ENCODE data around the gene NEB.

Gene NEB

DNA sequence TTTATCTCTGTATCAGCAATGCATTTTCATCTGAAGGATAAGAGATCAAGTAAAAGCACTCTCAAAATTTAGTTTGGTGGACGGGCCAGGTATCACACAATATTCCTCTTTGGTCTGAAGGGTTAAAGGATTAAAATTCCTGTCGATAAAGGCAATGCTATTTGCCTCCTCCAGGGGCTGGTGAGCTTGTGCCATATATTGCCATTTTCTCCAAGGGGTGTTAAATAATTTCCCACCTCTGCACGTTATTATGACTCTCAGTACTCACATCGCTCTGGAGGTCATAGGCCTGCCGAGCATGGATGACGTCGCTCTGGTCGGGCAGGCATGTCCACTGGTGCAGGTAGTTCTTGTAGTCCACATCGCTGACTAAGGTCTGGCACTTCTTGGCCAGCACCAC lies 94.2 kb downstream of the NEB start:
- Histone ChIP-seq H3K27ac (ENCODE audit: low read depth, low read length) (no peak overlapping the region), H3K9me3 (ENCODE audit: control insufficient read depth in 1 of 2, low read length in 2 of 2) (peaks cover 0 to 3% of the 10 kb centered on the region in 2 donors), H3K4me1 (ENCODE audit: control insufficient read depth in 1 of 2, insufficient read depth in 2 of 2, low read length in 2 of 2) (peaks cover 10 to 12% of the 10 kb centered on the region in 2 donors), H3K4me3 (ENCODE audit: low read depth in 1 of 2, low read length in 2 of 2) (no peak overlapping the region), H3K9ac (ENCODE audit: low read depth in 1 of 2, low read length in 2 of 2) (no peak overlapping the region), H3K27me3 (ENCODE audit: control insufficient read depth in 1 of 2, insufficient read depth in 2 of 2, low read length in 2 of 2) (no peaks in the 10 kb centered on the region), H3K36me3 (ENCODE audit: control insufficient read depth in 1 of 2, insufficient read depth in 2 of 2, low read length in 2 of 2) (no peaks in the 10 kb centered on the region)

DNA sequence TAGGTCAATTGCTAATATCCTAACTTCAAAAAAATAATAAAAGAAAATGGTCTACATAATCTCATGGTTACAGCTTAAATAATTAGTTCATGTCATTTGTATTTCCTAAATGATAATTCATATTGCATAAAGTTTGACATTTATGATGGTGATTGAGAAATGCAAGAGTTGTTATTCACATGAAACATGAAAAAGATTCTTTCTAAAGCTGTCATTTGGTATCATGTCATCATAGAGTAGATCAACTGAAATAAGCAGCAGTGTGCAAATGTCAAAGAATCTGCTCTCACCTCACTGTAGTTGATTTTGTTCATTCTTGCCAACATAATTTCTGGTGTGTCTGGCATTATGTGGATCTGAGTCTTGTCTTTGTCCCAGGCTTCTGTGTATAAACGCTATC lies 95.3 kb downstream of the NEB start:
- H3K27ac ChIP-seq (ENCODE audit: low read depth, low read length), result no peak overlapping the region
- H3K9me3 ChIP-seq (ENCODE audit: control insufficient read depth in 1 of 2, low read length in 2 of 2), result peaks cover 0 to 8% of the 10 kb centered on the region in 2 donors
- H3K4me1 ChIP-seq (ENCODE audit: control insufficient read depth in 1 of 2, insufficient read depth in 2 of 2, low read length in 2 of 2), result peaks cover 10 to 12% of the 10 kb centered on the region in 2 donors
- no peaks in the 10 kb centered on the region for H3K27me3 ChIP-seq (ENCODE audit: control insufficient read depth in 1 of 2, insufficient read depth in 2 of 2, low read length in 2 of 2)
- H3K36me3 ChIP-seq (ENCODE audit: control insufficient read depth in 1 of 2, insufficient read depth in 2 of 2, low read length in 2 of 2), result no peaks in the 10 kb centered on the region
- no peak overlapping the region for H3K4me3 ChIP-seq (ENCODE audit: low read depth in 1 of 2, low read length in 2 of 2)
- no peak overlapping the region for H3K9ac ChIP-seq (ENCODE audit: low read depth in 1 of 2, low read length in 2 of 2)

DNA sequence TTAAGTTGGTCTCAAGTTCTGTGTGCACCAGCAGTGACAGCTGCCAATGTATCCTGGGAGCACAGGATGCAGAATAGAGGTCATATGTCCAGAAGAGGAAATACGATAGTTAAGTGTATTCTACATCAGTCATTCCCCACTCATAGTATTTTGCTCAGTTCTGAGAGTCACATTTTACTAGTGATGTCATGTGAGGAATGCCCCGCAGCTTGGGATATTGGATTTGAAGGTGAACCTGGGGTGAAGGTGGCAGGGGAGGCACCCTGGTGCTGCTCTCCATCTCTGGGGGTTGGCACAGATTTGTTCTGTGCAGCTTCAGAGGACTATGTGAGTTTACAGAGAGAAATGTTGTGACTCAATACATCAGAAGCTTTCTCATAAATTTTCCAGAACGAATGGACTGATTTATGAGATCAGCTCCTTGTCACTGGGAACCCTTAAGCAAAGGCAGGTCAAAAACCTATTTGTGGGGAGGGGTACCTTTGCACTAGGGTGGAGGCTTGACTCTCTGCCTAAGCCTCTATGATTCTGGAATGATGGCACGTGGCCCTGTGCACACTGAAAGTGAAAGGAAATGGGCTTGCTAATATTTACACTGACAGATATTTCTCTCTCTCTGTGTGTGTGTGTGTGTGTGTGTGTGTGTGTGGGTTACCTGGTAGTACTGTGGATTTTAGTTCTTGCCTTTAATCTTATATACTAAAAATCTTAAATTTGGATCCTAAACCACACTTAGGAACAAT lies 95.9 kb downstream of the NEB start:
- Histone ChIP-seq H3K27me3 (ENCODE audit: control insufficient read depth in 1 of 2, insufficient read depth in 2 of 2, low read length in 2 of 2) (no peaks in the 10 kb centered on the region), H3K27ac (ENCODE audit: low read depth, low read length) (no peak overlapping the region), H3K4me1 (ENCODE audit: control insufficient read depth in 1 of 2, insufficient read depth in 2 of 2, low read length in 2 of 2) (peaks cover 10 to 12% of the 10 kb centered on the region in 2 donors), H3K9me3 (ENCODE audit: control insufficient read depth in 1 of 2, low read length in 2 of 2) (peaks cover 0 to 8% of the 10 kb centered on the region in 2 donors), H3K9ac (ENCODE audit: low read depth in 1 of 2, low read length in 2 of 2) (no peak overlapping the region), H3K36me3 (ENCODE audit: control insufficient read depth in 1 of 2, insufficient read depth in 2 of 2, low read length in 2 of 2) (no peaks in the 10 kb centered on the region), H3K4me3 (ENCODE audit: low read depth in 1 of 2, low read length in 2 of 2) (no peak overlapping the region)

DNA sequence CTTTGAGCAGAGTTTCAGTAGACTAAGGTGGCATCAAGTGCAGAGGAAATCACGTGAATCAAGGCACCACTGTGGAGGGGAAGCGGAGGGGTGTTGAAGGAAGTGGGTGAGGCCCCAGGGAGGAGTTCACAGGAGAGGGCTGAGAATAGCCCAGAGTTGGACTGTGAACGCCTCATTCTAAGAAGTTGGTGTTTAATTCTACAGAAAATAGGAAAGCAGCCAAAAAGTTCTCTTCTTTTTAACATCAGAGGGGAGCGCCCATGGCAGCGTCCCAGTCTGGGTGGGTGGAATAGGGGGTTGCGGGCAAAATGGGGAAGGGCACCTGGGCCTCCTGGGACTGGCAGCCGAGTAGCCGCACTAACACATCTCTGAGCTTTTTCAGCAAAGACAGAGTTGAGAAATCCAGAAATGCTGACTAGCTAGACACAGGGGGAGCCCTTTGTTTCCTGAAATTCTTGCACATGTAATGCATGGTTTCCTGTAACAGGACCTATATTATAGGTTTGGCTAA lies 97.0 kb downstream of the NEB start:
- Histone ChIP-seq H3K4me1 (ENCODE audit: control insufficient read depth in 1 of 2, insufficient read depth in 2 of 2, low read length in 2 of 2) (peaks cover 10 to 12% of the 10 kb centered on the region in 2 donors), H3K36me3 (ENCODE audit: control insufficient read depth in 1 of 2, insufficient read depth in 2 of 2, low read length in 2 of 2) (no peaks in the 10 kb centered on the region), H3K27ac (ENCODE audit: low read depth, low read length) (no peak overlapping the region), H3K27me3 (ENCODE audit: control insufficient read depth in 1 of 2, insufficient read depth in 2 of 2, low read length in 2 of 2) (no peaks in the 10 kb centered on the region), H3K9ac (ENCODE audit: low read depth in 1 of 2, low read length in 2 of 2) (no peak overlapping the region), H3K9me3 (ENCODE audit: control insufficient read depth in 1 of 2, low read length in 2 of 2) (peaks cover 0 to 8% of the 10 kb centered on the region in 2 donors), H3K4me3 (ENCODE audit: low read depth in 1 of 2, low read length in 2 of 2) (no peak overlapping the region)

DNA sequence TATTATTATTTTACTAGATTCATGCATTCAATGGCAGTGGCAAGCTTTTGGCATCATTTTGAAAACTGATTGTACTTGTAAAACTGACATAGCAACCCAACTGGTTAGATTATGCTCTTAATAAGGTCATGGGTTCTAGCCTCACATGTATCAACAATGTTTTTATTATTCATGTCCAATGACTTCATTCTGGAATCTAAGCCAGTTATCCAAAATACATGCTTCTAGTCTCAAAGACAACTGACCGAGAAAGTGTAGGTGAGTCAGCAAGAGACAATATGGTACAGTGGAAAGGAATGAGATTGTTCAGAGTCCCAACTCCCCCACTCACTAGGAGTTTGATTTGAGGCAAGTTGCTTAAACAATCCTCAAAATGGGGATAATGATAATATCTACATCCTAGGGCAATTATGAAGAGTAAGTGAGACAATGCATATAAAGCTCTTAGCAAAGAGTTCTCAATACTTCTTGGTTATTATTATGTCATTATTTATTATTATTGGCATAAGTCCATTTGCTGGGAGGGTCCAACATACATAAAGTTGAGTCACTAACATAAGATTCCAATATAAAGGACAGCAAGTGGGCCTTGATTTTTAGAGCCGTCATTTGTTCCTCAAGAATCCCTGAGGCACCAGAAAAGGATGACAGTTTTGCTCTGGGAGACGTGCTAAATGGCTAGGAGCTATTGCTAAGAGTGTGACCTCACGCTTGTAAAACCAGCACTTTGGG lies 99.4 kb downstream of the NEB start:
- no peaks in the 10 kb centered on the region for H3K36me3 ChIP-seq (ENCODE audit: control insufficient read depth in 1 of 2, insufficient read depth in 2 of 2, low read length in 2 of 2)
- H3K9me3 ChIP-seq (ENCODE audit: control insufficient read depth in 1 of 2, low read length in 2 of 2), result peaks cover 0 to 8% of the 10 kb centered on the region in 2 donors
- no peaks in the 10 kb centered on the region for H3K27me3 ChIP-seq (ENCODE audit: control insufficient read depth in 1 of 2, insufficient read depth in 2 of 2, low read length in 2 of 2)
- H3K4me3 ChIP-seq (ENCODE audit: low read depth in 1 of 2, low read length in 2 of 2), result no peak overlapping the region
- H3K4me1 ChIP-seq (ENCODE audit: control insufficient read depth in 1 of 2, insufficient read depth in 2 of 2, low read length in 2 of 2), result peaks cover 10 to 12% of the 10 kb centered on the region in 2 donors
- H3K9ac ChIP-seq (ENCODE audit: low read depth in 1 of 2, low read length in 2 of 2), result no peak overlapping the region
- no peak overlapping the region for H3K27ac ChIP-seq (ENCODE audit: low read depth, low read length)

DNA sequence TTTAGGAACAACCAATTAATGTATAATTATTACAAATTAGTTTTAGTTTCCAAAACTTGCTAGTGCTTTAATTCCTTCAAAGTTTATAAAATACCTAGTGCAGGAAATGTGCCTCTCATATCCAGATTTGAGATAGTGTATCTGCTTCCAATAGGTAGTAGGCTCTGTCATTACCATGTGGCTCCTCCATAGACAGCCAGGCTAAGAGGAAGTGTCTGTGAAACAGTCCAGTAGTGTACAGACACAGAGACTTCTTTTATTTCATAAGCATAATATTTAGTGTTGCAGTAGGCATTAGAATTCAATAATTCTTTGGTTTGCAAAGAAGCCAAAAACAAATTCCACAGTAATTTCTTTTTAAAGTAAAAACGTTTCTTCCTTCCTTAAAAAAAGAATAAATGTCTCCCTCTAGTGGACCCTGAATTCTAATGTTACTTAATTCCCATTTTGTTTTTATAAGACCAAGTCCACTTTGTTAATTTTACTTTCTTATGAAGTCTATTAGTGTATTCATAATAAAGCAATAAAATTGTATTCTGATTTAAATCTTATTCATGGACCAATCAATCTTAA lies 101.2 kb downstream of the NEB start:
- Histone ChIP-seq H3K9me3 (ENCODE audit: control insufficient read depth in 1 of 2, low read length in 2 of 2) (peaks cover 0 to 8% of the 10 kb centered on the region in 2 donors), H3K36me3 (ENCODE audit: control insufficient read depth in 1 of 2, insufficient read depth in 2 of 2, low read length in 2 of 2) (no peaks in the 10 kb centered on the region), H3K4me1 (ENCODE audit: control insufficient read depth in 1 of 2, insufficient read depth in 2 of 2, low read length in 2 of 2) (peaks cover 7 to 10% of the 10 kb centered on the region in 2 donors), H3K27me3 (ENCODE audit: control insufficient read depth in 1 of 2, insufficient read depth in 2 of 2, low read length in 2 of 2) (no peaks in the 10 kb centered on the region), H3K4me3 (ENCODE audit: low read depth in 1 of 2, low read length in 2 of 2) (no peak overlapping the region), H3K27ac (ENCODE audit: low read depth, low read length) (no peak overlapping the region), H3K9ac (ENCODE audit: low read depth in 1 of 2, low read length in 2 of 2) (no peak overlapping the region)

DNA sequence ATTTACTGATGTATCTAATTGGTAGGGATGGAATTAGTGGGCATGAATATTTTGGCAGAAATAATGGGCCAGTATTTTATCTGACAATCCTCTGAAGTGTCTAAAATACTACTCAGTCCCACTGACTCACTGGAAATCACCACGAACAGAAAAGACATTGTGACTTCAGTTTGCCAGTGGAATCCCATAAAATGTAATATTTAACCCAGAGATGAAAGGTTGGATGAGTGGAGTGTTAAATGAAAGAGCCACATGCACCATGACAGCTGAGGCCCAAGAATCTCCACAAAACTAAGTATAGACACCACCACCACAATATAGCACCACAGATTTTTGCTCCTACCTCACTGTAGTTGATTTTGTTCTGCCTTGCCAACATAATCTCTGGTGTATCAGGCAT lies 103.9 kb downstream of the NEB start:
- no peaks in the 10 kb centered on the region for H3K4me1 ChIP-seq (ENCODE audit: control insufficient read depth in 1 of 2, insufficient read depth in 2 of 2, low read length in 2 of 2)
- H3K27ac ChIP-seq (ENCODE audit: low read depth, low read length), result no peak overlapping the region
- no peaks in the 10 kb centered on the region for H3K36me3 ChIP-seq (ENCODE audit: control insufficient read depth in 1 of 2, insufficient read depth in 2 of 2, low read length in 2 of 2)
- H3K9me3 ChIP-seq (ENCODE audit: control insufficient read depth in 1 of 2, low read length in 2 of 2), result peaks cover 0 to 7% of the 10 kb centered on the region in 2 donors
- no peak overlapping the region for H3K4me3 ChIP-seq (ENCODE audit: low read depth in 1 of 2, low read length in 2 of 2)
- no peaks in the 10 kb centered on the region for H3K27me3 ChIP-seq (ENCODE audit: control insufficient read depth in 1 of 2, insufficient read depth in 2 of 2, low read length in 2 of 2)
- no peak overlapping the region for H3K9ac ChIP-seq (ENCODE audit: low read depth in 1 of 2, low read length in 2 of 2)

DNA sequence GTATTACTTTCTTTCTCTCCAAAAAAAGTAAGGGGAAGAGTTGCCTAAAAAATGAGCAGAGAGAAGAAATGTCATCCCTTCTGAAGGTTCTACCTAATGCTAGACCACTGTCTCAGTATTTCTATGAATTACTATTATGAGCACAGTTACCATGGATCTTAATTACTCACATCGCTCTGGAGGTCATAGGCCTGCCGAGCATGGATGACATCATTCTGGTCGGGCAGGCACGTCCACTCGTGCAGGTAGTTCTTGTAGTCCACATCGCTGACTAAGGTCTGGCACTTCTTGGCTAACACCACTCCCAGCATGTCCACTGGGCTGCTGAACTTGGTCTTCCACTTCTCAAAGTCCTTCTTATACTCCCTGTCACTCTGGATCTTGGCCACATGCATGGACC lies 106.9 kb downstream of the NEB start:
- H3K9me3 ChIP-seq (ENCODE audit: control insufficient read depth in 1 of 2, low read length in 2 of 2), result no peaks in the 10 kb centered on the region
- H3K36me3 ChIP-seq (ENCODE audit: control insufficient read depth in 1 of 2, insufficient read depth in 2 of 2, low read length in 2 of 2), result no peaks in the 10 kb centered on the region
- no peaks in the 10 kb centered on the region for H3K27me3 ChIP-seq (ENCODE audit: control insufficient read depth in 1 of 2, insufficient read depth in 2 of 2, low read length in 2 of 2)
- no peaks in the 10 kb centered on the region for H3K4me1 ChIP-seq (ENCODE audit: control insufficient read depth in 1 of 2, insufficient read depth in 2 of 2, low read length in 2 of 2)
- no peak overlapping the region for H3K9ac ChIP-seq (ENCODE audit: low read depth in 1 of 2, low read length in 2 of 2)
- H3K4me3 ChIP-seq (ENCODE audit: low read depth in 1 of 2, low read length in 2 of 2), result no peak overlapping the region
- H3K27ac ChIP-seq (ENCODE audit: low read depth, low read length), result no peak overlapping the region

DNA sequence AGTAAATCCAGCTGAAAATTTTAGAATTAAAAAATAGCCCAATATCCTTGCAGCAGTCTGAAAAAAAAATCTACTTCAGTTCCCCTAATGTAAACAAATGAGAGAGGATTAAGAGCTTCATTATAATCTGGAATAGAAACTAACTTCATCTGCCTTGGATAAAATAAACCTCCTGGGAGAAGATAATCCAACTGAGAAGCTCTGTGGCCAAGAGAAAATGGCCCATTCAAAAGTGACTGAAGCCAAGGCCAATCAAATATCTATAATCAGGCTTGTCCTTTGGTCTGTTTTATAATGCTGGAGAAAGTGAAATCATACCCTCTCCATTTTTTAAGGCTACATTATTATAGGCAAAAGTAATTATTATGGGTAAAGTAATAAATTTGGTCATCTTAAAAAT lies 110.0 kb downstream of the NEB start:
- no peak overlapping the region for H3K27ac ChIP-seq (ENCODE audit: low read depth, low read length)
- no peaks in the 10 kb centered on the region for H3K27me3 ChIP-seq (ENCODE audit: control insufficient read depth in 1 of 2, insufficient read depth in 2 of 2, low read length in 2 of 2)
- H3K36me3 ChIP-seq (ENCODE audit: control insufficient read depth in 1 of 2, insufficient read depth in 2 of 2, low read length in 2 of 2), result no peaks in the 10 kb centered on the region
- no peaks in the 10 kb centered on the region for H3K9me3 ChIP-seq (ENCODE audit: control insufficient read depth in 1 of 2, low read length in 2 of 2)
- H3K4me3 ChIP-seq (ENCODE audit: low read depth in 1 of 2, low read length in 2 of 2), result no peak overlapping the region
- H3K9ac ChIP-seq (ENCODE audit: low read depth in 1 of 2, low read length in 2 of 2), result no peak overlapping the region
- no peaks in the 10 kb centered on the region for H3K4me1 ChIP-seq (ENCODE audit: control insufficient read depth in 1 of 2, insufficient read depth in 2 of 2, low read length in 2 of 2)

DNA sequence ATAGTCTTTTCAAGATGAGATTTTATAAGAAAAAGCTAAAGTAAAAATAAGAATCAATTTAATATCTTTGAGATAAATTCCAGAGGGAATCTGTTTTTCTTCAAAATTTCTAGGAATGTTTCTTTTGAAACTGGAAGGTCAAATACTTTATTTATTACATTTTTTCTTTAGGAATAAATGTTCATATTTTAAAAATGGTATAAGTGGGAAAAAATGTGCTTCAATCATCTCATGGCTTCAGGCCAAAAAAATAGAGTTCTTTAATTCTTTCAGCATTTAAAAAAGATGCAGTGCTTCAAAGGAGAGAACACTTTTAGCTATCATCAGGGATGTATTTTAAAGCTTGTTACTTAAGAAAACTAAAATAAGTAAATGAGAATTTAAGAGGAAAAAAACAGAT lies 110.6 kb downstream of the NEB start:
- Histone ChIP-seq H3K9ac (ENCODE audit: low read depth in 1 of 2, low read length in 2 of 2) (no peak overlapping the region), H3K9me3 (ENCODE audit: control insufficient read depth in 1 of 2, low read length in 2 of 2) (no peaks in the 10 kb centered on the region), H3K27ac (ENCODE audit: low read depth, low read length) (no peak overlapping the region), H3K36me3 (ENCODE audit: control insufficient read depth in 1 of 2, insufficient read depth in 2 of 2, low read length in 2 of 2) (no peaks in the 10 kb centered on the region), H3K4me3 (ENCODE audit: low read depth in 1 of 2, low read length in 2 of 2) (no peak overlapping the region), H3K4me1 (ENCODE audit: control insufficient read depth in 1 of 2, insufficient read depth in 2 of 2, low read length in 2 of 2) (no peaks in the 10 kb centered on the region), H3K27me3 (ENCODE audit: control insufficient read depth in 1 of 2, insufficient read depth in 2 of 2, low read length in 2 of 2) (no peaks in the 10 kb centered on the region)
